Endothelial cell of umbilical vein (primary cell): ENCODE measurements around the gene PFKFB3.

Source experiments
- CTCF ChIP-seq, 2 donors: IDR thresholded peaks; 1 replicate in 1 of 2; 2 replicates in 1 of 2; pipeline ENCODE4 v1.5.1; 2011; ENCODE audit warnings: low read length in 2 of 2, mild to moderate bottlenecking in 2 of 2, moderate library complexity in 2 of 2, control low read depth in 1 of 2, inconsistent platforms in 1 of 2, low read depth in 1 of 2; ENCODE audit not compliant: insufficient read depth in 1 of 2; ENCODE audit errors: extremely low read depth in 1 of 2
- EZH2 ChIP-seq: IDR thresholded peaks from 2 replicates; pipeline ENCODE4 v1.6.1; 2012; ENCODE audit warnings: borderline replicate concordance, low read depth, mild to moderate bottlenecking, moderate library complexity, low read length, inconsistent platforms; ENCODE audit not compliant: severe bottlenecking
- GATA2 ChIP-seq: IDR thresholded peaks from 2 replicates; pipeline ENCODE4 v1.7.0; 2011; ENCODE audit warnings: low read depth, mild to moderate bottlenecking, moderate library complexity, mixed read lengths, low read length; ENCODE audit not compliant: insufficient read length, insufficient read depth
- POLR2A ChIP-seq: IDR thresholded peaks from 2 replicates; pipeline ENCODE4 v1.6.1; 2012; ENCODE audit warnings: low read depth, mild to moderate bottlenecking, control low read depth, low read length
- POLR2AphosphoS5 ChIP-seq: IDR thresholded peaks from 2 replicates; pipeline ENCODE4 v1.6.1; 2012; ENCODE audit warnings: low read depth, mild to moderate bottlenecking, control low read depth, low read length, moderate library complexity; ENCODE audit not compliant: insufficient read depth

- TF ChIP-seq CTCF (IDR thresholded peaks at IDR 0.05; ENCODE audit: extremely low read depth in 1 of 2, insufficient read depth in 1 of 2, low read depth in 1 of 2, low read length in 2 of 2) (no peak), GATA2 (no peak), POLR2A (no peak), EZH2 (no peak), POLR2AphosphoS5 (no peak)
These were observed 34.4 kb downstream of the PFKFB3 start for GRCh38 chr10:6237199-6237530.
